HG03342 (cell line): ENCODE data around the gene CERT1.
"Not testable (repeated sequence)": the region's sequence is repeated elsewhere in the genome, so short reads cannot be mapped to it uniquely, and the experiment has no call there.

Experiments used
- ATAC-seq: cut with Tn5 transposase; IDR thresholded peaks from one replicate; pipeline ENCODE4 v1.9.1; 2021; ENCODE audit warnings: mild to moderate bottlenecking, moderate library complexity; ENCODE audit not compliant: unreplicated experiment

The CERT1 gene, protein sequence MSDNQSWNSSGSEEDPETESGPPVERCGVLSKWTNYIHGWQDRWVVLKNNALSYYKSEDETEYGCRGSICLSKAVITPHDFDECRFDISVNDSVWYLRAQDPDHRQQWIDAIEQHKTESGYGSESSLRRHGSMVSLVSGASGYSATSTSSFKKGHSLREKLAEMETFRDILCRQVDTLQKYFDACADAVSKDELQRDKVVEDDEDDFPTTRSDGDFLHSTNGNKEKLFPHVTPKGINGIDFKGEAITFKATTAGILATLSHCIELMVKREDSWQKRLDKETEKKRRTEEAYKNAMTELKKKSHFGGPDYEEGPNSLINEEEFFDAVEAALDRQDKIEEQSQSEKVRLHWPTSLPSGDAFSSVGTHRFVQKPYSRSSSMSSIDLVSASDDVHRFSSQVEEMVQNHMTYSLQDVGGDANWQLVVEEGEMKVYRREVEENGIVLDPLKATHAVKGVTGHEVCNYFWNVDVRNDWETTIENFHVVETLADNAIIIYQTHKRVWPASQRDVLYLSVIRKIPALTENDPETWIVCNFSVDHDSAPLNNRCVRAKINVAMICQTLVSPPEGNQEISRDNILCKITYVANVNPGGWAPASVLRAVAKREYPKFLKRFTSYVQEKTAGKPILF

DNA sequence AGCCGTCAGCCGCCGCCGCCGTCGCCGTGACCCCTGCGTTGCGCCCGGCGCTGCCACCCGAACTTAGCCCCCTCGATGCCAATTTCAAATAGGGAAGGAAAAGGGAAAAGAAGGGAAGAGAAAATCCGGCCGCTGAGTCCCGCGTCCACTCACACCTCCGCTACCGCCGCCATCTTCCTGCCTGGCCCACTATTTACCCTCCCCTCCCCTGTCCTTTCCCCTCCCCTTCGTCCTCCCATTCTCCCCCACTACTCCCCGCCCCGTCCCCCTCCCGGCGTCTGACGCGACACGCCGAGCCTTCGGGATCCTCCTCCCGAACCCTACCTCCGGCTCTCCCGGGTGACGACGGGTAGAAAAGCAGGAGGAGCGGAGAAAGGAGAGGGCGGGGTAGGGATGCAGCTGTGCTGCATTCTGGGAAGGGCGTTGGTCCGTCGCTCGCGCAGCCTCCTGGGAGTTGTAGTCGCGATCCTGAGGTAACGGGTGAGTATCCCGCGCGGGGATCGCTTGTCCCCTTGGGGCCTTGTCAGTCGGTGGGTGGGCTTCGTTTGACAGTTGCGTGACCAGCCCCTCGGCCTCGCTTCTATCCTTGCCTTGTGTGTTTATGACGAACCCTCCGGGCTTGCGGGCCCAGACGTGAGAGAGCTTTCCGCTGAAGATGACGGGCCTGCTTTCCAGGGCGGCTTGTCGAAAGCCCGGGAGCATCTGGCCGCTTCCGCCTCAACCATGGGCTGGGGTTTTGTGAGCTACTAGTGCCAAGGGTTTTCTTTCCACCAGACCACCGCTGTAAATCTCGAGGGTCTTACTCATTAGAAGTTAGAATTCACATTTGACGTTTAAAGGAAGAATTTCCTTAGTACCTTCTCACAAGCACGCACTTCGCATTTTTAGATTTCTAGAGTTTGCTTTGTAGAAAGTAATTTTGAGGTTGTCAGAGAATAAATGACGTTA is at the start of gene CERT1, which contains the start of gene POLK:
Gene CERT1, minus strand, starts transcription at position 195 of the 948 bp plus-strand sequence. CDS start 422 bp downstream, outside the sequence.
Gene POLK, plus strand, starts transcription at position 457 of the 948 bp plus-strand sequence.
- peak; percentile 85 for ATAC-seq

- ATAC-seq: not testable (repeated sequence)
These were observed 49.2 kb upstream of the CERT1 start for GRCh38 chr5:75560655-75561054.

DNA sequence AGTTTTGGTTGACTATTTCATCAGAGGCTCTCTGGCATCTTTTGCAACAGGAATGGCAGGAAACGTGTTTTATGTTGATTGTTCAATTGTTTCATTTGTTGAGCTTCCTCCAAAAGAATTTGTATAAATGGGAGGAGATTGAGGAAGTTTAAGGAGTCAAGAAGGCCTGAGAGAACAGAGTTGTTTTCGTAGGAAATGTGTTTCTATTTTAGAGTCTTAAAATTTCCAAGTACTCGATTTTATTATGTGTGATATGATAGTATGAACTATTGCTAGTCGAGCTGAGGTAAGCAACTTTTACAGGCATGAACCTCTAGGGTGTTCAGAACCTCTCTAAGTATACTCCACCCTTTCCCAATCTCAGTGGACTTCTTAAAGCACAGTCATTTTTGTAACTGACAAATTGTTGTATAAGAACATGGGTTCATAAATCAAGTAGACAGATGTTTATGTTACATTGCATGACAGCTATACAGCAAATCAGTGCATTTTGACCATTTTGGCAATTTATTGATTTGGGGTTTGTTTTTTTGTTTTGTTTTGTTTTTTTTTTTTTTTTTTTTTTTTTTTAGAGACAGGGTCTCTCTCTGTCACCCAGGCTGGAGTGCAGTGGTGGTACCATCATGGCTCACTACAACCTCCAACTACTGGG is 47.7 kb upstream of the CERT1 start:
- no peak for ATAC-seq

DNA sequence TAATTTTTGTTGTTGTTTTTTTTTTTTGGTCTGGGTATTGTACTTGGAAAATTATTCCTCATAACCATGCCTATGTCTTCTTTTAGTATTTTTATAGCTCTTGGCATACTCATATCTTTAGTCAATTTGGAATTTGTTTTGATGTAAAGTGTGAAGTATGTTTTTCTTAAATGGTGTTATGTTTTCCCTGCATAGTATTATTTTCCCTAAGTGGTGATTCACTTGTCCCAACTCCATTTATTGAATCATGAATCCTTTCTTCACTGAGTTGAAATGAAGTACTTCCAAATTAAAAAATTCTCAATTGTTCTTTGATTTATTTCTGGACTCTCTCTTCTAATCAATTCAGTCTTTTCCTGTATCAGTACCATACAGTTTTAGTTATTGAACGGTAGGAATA is 46.8 kb upstream of the CERT1 start:
- ATAC-seq: no peak

DNA sequence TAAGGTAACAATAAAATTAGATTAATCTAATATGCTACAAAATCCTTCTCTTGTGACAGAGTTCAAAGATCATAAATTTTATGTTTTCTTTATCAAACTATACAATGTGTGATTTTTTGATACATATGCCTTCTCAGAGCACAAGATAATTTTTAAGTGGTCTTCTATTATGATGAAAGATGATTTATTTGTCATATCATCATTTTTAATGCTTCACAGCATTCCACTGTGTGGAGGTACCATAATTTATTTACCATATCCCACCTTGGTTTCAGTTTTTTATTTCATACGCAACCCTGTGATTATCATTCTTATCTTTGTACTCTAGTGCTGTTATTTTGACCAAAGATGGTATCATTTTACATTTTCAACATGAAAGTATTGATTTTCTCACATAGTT is 41.9 kb upstream of the CERT1 start:
- ATAC-seq: no peak

GRCh38 chr5:75552764-75553163 is 41.3 kb upstream of the CERT1 start:
- no peak for ATAC-seq

DNA sequence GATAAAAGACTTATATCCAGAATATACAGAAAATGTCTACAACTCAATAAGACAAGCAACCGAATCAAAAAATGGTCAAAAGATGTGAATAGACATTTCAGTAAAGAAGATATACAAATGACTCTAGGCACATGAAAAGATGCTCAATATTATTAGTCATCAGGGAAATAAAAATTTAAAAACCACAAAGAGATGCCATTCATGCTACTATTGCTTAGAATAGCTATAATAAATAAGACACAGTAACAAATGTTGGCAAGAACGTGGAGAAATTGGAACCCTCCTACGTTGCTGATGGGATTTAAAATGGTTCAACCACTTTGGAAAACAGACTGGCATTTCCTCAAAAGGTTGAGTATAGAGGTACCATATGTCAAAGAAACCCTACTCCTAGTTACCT is 40.0 kb upstream of the CERT1 start:
- ATAC-seq: no peak

DNA sequence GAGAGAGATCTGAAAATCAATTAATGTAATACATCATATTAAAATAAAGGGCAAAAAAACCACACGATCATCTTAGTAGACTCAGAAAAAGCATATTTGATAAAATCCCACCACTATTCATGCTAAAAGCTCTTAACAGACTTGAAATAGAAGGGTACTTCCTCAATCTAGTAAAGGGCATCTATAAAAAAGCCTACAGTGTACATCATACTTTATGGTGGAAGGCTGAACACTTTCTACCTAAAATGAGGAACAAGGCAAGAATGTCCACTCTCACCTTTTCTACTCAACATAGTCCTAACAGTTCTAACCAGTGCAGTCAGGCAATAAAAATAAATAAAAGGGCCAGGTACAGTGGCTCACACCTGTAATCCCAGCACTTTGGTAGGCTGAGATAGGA is 39.2 kb upstream of the CERT1 start:
- no peak for ATAC-seq

DNA sequence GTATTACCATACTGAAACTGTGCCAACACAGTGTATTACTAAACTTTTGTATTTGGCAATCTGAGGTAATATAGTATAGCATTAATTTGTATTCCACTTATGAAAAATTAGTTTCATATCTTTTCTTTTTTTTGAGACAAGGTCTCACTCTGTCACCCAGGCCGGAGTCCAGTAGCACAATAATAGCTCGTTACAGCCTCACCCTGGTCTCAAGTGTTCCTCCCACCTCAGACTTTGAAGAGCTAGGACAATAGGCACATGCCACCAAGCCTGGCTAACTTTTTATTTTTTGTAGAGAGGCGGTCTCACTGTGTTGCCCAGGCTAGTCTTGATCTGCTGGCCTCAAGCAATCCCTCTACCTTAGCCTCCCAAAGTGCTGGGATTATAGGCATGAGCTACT is 36.4 kb upstream of the CERT1 start:
- no peak for ATAC-seq

DNA sequence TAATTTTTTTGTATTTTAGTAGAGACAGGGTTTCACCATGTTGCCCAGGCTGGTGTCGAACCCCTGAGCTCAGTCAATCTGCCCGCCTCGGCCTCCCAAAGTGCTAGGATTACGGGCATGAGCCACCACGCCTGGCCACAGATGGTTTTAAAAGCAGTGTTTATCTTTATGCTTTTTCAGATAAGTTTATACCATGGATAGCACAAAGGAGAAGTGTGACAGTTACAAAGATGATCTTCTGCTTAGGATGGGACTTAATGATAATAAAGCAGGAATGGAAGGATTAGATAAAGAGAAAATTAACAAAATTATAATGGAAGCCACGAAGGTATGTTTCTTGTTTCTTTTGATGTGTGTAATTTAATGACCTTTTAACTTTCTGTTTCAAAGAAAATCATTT is 35.4 kb upstream of the CERT1 start:
- no peak for ATAC-seq

- ATAC-seq: no peak
These were observed 33.7 kb upstream of the CERT1 start for GRCh38 chr5:75545131-75545530.

- ATAC-seq: no peak
These were observed 26.8 kb upstream of the CERT1 start for GRCh38 chr5:75538211-75538610.

DNA sequence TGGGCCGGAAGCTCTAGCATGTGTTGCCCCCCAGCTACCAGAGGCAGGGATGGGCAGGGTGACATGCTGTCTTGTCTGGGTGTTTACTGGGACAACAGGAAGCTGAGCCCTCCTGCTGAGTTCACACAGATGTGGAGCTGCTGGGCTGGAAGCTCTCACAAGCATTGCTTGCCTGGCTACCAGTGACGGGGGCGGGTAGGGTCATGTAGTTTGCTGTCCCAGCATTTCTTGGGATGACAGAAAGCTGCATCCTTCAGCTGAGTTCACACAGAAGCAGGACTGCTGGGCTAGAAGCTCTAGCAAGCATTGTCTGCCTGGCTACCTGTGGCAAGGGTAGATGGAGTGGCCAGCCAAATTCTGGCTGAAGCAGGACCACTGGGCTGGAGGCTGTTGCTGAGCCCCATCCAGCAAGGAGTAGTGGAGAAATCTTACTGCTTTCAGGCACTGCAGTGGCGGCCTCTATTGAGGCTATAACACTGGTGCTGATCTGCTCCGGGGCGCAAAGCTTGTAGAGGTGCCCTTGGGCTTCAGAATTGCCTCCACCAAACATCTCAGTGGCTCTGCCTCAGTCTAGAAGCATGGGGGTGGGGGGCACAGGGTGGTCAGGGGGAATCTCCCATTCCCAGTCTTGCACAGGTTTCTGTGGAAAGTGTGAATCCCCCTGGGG is 25.4 kb upstream of the CERT1 start:
- no peak for ATAC-seq

DNA sequence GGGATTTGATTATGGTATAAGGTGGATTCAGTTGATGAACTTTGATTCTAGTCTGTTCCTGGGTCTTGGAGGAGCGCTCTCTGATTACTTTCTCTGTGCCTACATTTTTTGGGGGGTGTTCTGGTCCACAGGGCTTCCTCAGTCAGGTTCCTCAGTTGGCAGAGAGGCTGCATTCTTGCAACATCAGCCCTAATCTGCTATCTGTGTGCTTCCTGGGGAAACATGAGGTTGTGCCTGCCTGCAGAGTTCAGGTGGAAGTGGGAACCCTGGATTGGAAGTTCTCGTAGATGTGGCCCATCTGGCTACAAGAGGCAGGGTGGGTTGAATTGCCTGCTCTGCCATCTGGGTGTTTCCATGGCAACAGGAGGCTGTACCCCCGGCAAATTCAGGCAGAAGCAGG is 24.7 kb upstream of the CERT1 start:
- no peak for ATAC-seq

DNA sequence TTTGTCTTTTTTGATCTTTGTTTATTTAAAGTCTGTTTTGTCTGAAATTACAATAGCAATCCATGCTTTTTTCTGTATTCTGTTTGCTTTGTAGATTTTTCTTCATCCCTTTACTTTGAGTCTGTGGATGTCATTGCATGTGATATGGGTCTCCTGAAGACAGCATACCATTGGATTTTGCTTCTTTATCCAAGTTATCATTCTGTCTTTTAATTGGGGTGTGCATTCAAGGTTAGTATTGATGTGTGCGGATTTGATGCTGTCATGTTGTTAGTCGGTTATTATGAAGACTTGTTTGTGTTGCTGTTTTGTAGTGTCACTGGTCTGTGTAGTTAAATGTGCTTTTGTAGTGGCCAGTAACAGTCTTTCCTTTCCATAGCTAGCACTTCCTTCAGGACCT is 23.3 kb upstream of the CERT1 start:
- no peak for ATAC-seq

DNA sequence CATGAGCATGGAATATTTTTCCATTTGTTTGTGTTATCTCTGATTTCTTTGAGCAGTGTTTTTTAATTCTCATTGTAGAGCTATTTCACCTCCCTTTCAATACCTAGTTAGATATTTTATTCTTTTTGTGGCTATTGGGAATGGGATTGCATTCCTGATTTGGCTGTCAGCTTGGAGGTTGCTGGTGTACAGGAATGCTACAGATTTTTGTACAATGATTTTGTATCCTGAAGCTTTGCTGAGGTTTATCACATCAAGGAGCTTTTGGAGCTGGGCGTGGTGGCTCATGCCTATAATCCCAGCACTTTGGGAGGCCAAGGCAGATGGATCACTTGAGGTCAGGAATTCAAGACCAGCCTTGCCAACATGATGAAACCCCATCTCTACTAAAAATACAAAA is 22.3 kb upstream of the CERT1 start:
- not testable (repeated sequence) for ATAC-seq

DNA sequence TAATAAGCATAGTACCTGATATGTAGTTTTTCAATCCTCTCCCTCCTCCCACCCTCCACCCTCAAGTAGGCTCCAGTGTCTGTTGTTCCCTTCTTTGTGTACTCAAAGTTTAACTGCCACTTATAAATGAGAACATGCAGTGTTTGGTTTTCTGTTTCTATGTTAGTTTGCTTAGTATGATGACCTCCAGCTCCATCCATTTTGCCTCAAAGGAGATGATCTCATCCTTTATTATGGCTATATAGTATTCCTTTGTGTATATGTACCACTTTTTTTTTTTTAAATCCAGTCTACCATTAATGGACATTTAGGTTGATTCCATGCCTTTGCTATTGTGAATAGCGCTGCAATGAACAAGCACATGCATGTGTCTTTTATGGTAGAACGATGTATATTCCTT is 20.8 kb upstream of the CERT1 start:
- ATAC-seq: no peak

DNA sequence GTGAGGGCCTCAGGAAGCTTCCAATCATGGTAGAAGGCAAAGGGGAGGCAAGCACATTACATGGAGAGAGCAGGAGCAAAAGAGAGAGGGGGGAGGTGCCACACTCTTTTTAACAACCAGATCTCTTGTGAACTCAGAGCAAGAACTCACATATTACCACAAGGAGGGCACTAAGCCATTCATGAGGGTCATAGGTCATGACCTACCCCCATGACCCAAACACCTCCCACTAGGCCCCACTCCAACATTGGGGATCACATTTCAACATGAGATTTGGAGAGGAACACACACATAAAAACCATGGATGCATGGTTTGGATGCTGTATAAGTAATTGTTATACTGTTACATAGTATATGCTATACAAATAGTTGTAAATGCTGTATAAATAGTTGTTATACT is 17.8 kb upstream of the CERT1 start:
- ATAC-seq: no peak

DNA sequence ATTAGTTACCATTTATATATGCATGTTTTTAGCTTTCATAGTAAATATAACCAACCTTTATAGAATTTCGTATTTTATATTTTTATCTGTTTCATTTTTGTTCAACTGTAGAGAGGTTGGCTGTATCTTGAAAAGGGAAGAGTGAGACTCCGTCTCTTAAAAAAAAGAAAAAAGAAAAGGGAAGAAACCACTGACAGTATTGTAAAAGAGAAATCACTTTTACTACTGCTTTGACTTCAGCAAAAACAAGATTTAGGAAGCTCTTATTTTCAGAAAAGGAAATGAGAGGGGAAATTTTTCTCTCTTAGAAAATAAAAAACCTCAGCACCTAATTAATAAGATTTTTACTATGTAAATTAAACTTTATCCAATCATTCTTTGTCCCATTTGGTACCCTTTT is 14.6 kb upstream of the CERT1 start:
- no peak for ATAC-seq

DNA sequence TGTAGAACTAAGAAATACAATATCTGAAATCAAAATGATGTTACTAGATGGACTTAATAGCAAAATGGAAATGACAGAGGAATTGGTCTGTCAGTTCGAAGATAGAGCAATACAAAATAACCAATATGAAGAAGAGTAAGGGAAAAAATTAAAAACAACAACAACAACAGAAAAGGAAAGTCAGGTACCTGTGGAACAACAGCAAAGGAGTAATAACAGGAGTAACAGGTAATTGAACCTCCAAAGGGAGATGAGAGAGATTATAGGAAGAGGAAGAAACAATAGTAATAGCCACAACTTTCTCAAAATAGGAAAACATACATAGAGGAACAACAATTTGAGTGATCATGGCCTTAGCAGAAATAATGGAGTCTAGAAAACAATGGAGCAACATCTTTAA is 13.9 kb upstream of the CERT1 start:
- no peak for ATAC-seq
